ENCODE measurements around the gene ASCL2.

Gene ASCL2

DNA sequence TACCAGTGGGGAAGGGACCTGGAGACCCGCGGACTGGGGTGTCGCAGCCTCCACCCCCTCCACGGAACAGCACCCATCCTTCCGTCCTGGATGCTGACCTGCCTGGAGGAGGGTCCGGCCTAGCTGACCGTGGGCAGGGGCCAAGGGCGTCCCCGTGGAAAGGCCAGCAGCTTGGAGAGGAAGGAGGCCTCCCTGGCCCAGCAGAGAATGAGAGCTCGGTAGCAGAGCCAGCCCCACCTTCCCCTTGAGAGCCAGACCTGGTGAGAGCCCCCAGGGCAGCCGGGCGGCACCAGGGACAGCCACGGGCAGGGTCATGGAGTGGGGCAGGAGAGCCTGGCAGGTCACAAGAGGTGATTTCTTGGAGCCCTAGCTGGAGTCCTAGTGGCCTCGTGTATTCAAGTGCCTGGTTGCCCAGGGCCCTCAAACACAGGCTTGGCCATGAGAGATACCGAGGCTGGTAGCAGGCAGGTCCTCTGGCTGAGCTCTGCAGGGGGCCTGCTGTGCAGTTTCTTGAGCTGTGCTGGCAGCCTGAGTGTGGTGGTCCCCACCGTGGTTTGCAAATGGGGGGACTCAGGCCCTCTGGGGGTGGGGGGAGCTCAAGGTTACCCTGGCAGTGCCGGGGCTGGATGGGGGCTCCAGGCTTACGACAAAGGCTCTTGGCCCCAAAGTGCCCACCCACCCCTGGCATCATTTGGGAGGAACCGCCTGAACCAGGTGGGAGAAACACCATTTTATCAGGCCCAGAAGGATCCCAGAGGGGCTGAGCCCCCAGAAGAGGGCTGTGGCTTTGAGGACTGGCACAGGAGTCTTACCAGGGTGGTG, 39.1 kb upstream of the ASCL2 start:
- DNase-seq (ENCODE audit: low read depth in 2 of 2) = no peak

DNA sequence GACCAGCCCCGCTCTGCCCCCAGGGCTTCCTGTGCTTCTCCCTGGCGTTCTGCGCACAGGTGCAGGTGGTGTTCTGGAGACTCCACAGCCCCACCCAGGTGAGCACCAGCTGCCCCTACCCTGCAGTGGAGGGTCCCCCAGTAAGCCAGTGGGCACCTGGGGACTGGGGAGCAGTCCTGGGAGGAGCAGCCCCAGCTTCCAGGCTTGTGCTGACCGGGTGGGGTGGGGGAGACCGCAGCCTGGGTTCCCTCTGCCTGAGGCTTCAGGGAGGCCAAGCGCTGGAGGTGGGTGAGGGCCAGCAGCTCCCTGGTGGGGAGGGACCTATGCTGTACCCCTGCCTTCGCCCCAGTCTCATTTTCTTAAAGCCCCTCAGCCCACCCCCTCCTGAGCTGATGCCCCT, 38.3 kb upstream of the ASCL2 start:
- no peak for DNase-seq (ENCODE audit: low read depth in 2 of 2)

DNA sequence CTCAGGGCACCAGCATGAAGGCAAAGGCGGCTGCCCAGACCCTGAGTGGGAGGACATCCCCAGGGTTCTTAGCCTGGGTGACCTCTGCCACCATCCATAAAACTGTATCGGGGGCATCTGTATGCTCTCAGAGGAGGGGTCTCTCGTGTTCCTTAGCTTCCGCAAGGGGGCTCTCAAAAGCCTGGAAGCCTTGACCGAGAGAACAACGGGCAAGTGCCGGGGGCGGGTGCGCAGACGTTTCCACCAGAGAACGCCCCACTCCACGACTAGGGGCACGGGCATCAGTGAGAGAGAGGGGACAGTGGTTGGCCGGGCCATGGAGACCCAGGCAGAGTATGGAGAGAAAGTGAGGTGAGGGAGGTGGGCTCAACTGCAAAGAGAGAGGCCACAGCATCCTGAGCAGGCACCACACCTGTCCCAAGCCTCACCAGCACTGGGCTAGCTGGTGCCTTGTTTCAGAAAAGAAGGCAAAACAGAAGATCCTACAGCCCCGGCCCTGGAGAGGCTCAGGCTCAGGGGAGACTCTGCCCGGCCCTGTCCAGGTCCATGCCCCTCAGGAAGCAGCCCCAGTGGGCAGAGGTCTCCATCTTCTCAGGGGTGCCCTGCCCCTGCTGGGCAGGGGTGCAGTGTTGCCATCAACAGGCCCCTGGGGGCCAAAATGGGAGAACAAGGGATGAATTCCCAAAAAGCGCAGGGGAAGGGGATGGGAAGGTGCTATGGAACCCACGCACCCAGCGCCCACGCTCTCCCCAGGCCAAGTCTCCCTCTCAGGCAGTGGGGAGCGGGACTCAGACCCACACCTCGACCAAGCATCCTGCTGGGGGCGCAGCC, 37.3 kb upstream of the ASCL2 start:
- no peak for DNase-seq (ENCODE audit: low read depth in 2 of 2)

DNA sequence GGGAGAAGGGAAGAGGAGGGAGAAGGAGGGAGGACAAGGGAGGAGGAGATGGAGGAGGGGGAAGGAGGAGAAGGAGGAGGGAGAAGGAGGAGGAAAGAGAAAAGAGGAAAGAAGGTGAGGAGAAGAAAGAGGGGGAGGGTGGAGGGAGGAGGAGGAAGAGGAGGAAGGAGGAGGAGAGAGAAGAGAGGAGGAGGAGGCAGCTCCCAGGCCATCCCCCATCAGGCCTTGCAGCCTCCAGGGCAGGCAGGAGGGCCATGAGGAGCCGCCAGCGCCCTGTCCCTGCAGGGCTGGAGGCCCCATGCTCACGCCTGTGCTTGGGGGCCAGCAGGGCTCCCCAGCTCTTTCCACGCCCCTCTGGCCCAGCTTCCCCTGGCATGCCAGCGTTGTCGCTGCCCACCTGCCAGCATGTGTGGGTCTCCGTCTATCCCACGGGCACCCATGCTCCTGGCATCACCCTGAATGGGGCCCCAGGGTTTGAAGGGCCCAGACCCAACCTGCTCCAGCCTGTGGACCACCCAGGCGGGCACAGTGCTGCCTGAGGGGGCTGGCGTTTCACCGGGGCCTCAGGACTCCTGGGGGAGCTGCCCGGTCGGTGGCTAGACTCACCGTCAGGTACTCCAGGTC, 36.6 kb upstream of the ASCL2 start:
- DNase-seq (ENCODE audit: low read depth in 2 of 2) = no peak

DNA sequence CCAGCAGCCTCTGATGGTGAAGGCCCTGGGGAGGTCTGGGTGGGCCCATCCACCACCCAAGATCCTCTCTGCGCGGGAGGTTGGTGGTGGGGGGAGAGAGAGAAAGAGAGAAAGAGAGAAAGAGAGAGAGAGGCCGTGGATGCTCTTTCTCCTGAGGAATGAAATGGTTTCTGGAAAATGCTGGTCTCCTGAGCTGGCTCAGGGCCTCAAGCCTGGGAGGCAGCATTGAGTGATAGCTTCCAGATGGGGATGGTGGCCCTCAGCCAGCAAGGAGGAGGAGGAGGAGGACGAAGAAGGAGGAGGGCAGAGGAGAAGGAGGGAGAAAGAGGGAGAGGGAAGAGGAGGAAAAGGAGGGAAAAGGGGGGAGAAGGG, 36.0 kb upstream of the ASCL2 start:
- DNase-seq (ENCODE audit: low read depth in 2 of 2) = peak; percentile 93 to 95

DNA sequence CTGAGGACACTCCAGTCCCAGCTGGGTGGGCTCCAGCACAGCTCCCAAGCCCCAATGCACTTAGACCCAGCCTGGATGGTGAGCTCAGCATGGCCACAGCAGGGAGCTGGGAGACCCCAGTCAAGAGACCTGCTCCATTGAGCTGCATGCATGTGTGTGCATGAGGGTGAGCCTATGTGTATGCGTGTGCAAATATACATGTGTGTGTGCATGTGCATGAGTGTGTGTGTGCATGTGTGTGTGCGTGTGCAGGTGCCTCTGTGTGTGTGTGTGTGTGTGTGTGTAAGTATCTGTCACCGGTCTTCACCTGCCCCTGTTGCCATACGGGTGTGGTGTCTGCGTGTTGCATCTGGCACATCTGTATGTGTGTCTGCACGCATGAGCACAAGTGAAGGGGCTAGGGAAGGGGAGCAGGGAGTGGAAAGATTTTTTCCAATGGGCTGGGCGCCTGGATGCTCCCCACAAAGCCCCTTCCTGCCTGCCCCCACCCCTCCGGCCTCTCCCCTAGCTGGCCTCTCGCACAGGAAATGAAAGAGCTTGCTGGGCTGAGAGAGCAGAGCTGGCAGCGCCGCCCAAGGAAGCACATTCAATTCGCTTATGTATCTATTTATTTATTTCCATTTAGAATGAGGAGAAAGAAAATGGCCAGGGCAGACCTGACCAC, 35.5 kb upstream of the ASCL2 start:
- DNase-seq (ENCODE audit: low read depth in 2 of 2) = peak in 1 of 2 experiments; percentile 38

DNA sequence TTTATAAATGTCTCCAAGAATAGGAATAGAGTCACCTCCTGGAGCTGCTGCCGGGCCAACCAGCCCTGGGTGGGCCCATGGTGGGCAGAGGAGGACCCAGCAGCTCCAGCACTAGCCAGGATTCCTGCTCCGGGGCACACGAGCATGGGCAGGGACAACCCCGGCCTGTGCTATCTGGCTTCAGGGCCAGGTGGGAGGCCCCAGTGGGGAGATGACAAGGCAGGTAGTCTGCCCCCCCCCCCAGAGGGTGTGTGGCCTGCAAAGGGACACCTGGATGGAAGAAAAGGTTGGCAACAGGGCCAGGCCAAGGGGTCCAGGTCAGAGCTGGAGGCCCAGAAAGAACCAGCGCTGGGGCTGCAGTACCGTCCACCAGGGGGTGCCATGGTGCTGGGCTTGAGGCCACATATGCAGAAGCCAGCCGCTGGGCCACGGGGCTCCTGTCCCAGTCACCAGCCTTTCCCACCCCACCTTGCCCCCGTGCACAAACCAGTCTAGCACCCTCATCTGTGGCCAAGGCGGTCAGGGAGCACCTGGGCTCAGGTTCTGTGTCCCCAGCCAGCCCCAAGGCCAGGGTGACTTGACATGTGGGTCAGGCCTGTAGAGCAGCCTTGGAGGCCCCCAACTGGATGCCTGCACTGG, 34.9 kb upstream of the ASCL2 start:
- DNase-seq (ENCODE audit: low read depth in 2 of 2) = peak; percentile 34 to 40

DNA sequence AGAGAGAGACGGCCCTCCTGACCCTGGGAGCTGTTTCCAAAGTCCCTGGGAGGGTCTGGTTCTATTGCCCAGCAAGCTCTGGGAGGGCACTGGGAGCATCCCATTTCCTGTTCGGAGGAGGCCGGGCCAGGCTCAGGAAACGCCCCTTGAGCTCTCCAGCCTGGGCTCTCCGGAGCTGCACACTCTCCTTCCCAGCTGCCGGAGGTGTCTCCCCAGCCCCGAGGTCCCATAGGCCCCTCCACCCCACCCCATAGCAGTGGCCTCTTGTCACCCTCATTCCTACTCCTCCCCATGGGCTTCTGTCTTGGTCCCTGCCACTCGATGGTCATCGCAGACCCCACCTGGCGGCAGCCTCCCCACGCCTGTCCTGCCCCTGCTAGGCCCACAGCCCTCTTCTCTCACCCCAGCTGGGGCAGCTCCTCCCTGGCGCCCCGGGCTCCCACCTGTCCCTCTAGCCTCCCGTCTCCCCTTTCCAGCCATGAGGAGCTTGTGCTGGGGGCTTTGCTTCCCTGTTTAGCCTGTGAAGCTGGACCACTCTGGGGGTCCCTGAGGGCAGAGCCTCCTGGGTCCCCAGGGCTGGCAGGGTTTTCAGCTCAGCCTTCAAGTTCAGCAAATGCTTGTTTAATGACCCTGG, 34.2 kb upstream of the ASCL2 start:
- DNase-seq (ENCODE audit: low read depth in 2 of 2) = no peak

DNA sequence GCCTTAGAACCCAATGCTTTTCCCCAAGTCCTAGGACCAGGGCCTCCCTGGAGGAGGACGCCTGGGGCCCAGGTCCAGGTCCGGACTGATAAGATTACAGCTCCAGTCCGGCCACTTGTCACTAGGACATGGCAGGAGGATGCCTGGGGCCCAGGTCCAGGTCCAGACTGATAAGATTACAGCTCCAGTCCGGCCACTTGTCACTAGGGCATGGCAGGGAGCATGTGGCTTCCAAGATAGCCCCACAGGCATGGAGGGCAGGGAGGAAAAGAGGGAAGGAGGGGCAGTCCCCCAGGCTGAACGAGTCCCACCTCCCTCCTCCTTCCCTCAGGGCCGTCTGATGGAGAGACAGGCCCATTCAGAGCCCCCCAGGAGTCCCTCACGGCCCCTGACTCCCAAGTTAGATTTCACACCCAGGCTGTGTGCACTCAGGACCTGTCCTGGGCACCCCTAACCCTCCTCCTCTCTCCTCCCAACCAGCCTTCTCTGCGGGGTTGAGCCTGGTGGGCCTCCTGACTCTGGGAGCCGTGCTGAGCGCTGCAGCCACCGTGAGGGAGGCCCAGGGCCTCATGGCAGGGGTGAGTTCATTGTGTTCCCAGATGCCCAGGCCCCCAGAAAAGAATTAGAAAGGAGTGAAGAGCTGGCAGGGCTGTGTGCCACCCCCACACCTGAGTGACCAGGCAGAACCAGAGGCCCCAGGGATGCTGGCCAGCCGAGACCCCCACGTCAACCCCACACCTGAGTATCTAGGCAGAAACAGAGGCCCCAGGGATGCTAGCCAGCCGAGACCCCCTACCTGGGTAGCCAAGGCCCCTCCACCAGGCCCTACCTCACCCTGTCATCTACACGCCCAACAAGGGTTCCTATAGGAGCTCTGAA, 33.5 kb upstream of the ASCL2 start:
- DNase-seq (ENCODE audit: low read depth in 2 of 2) = no peak

DNA sequence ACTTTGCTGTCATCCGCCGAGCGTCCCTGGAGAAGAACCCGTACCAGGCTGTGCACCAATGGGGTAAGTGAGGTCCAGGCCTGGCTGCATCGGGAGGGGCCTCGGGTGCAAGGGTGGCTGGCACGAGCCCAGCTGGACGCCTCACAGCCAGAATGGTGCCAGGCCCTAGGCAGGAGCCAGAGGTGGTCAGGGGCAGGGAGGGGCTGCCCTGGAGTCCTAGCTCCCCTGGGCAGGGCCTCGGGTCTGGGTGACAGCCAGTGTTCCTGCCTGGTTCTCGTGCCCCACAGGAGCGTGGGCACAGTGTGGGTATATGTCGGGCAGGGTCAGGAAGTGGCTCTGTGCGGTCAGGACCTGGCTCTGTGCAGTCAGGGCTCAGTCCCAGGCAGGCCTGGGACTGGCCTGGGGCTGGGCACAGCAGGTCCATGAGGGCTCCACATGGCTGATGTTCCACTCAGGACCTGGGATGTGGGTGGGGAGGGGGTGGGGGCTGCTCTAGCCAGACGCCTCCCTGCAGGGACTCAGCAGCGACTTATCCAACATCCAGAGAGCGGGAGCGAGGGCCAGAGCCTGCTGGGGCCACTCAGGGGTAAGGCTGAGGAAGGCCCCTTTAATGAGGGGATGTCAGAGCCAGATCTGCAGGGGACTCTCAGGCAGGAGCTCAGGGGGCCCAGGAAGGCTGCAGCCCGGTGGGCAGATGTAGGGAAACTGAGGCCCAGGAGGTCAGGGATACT, 32.7 kb upstream of the ASCL2 start:
- DNase-seq (ENCODE audit: low read depth in 2 of 2) = no peak

DNA sequence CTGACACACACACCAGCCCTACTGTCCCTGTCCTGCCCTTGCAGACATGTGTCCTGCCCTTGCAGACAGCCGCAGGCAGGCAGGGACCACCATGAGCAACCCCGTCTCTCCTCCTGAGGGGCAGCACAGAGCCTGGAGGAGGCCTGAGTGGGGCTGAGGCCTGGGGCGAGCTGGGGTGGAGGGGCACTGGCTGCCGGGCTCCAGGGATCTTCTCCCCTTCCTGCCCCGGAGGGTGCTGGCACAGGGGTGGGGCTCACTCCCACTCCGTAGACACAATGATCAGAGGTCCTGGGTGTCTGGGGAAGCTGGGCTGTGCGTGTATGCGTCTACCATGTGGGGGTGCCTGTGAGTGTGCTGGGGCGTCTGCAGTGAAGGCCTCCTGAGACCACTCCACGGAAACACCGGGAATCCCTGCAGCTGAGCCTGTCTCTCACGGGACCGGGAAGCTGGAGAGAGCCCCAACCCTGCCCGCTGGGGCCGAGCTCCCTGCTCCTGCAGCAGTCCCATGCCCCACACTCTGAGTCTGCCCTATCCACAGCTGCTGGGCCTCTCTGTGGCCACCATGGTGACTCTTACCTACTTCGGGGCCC, 32.0 kb upstream of the ASCL2 start:
- no peak for DNase-seq (ENCODE audit: low read depth in 2 of 2)

DNA sequence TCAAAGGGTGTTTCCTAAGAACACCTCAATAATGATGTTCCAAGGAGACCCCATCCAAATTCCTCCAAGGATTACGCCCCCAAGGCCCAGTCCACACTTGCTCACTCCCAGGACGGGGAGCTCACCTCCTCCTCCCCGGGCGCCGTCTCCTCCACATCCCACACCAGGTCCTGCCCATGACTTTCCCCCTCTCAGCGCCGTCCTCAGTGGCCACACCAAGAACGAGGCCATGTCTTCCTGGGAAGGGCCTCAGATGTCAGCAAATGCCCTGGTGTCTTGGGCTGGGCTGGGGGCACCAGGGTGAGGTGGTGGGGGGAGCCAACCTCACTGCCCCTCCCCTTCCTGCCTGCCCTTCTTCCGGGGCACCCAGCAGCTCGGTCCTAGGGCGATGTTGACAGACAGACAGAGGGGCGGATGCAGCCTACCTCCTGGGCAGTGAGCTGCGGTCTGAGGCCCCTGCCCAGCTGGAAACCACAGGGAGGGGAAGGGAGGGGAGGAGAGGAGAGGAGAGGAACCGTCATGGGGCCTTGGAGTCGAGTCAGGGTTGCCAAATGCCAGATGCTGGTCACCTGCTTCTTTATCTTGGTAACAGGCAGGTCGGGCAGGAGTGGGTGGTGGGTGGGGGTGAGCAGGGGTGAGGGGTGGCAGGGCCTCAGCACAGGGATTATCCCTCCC, 31.4 kb upstream of the ASCL2 start, which contains the start of the genes C11orf21 and TSPAN32:
Gene C11orf21, minus strand, starts transcription at position 288 of the 675 bp plus-strand sequence. Its CDS starts 110 bp downstream, at position 178.
Gene TSPAN32, plus strand, starts transcription at position 383 of the 675 bp plus-strand sequence. Its CDS starts 137 bp downstream, at position 520.
- DNase-seq (ENCODE audit: low read depth in 2 of 2) = no peak

DNA sequence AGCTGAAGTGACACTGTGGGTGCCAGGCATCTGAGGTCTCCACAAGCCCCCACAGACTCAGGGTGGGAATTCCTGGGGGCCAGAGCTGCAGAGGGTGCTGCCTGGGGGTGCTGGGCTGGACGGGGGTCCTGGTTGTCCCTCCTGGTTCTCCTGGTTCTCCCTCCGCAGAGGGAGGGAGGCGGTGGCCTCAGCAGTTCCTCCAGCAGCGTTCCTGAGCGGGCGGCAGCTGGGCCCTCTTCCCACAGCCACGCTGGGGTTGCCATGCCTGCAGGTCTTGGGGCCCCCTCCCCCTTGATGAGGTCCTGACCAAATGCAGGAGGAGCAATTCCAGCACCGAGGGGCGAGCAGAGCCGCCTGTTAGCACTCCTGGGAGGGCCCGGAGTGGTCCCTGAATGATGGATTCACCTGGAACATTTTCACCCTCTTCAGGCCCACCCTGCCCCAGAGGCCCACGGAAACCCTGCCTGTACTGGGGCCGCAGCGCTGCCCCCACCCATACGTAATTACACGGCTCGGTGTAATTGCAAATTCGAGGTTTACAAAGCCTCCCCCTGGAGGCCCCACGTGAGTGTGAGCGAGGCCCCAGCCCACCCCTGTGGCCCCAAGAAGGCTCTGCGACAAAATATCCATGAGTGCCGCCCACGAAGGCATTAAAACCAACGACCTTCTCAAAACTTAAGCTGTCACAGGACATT, 30.7 kb upstream of the ASCL2 start:
- no peak for DNase-seq (ENCODE audit: low read depth in 2 of 2)

DNA sequence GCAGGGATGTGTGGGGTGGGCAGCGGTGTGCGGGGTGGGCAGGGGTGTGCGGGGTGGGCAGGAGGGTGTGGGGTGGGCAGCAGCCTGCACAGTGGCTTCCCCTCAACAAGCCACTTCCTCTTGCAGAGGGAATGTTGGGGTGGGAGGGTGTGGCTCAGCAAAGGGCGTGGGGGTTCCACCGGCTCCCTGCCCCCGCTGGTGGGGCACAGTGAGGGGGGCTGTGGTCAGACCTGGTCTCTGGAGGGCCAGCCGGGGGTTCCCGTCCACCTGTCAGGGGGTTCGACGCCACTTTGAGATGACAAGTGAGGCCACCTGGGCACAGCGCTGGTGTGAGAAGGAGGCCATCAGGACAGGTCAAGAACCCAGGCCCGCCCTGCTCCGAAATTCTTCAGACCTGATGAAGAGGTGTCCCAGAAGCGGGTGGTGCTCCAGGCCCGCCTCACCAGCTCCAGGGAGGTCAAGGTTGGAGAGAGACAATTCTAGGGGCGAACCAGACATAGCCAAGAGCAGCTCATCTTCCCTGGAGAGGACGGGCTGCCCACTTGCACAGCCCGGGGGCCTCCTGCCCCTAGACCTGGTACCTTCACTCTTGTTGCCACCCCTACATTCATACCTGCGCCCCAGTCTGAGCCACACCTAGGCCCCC, 30.0 kb upstream of the ASCL2 start:
- no peak for DNase-seq (ENCODE audit: low read depth in 2 of 2)

DNA sequence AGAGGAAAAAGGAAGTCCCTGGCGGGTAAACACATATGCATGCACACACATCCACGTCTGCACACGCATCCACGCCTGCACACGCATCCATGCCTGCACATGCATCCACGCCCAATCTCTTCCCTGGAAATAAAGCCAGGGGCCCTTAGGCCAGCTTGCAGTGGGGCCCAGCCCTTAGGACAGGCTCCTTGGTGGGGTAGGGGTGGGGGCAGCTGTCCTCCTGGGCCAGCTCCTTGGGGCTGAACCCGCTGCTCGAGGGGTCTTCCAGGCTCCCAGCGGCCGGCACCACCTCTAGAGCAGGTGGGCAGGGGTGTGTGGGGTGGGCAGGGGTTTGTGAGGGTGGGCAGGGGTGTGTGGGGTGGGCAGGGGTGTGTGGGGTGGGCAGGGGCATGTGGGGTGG, 29.4 kb upstream of the ASCL2 start:
- DNase-seq (ENCODE audit: low read depth in 2 of 2) = no peak

DNA sequence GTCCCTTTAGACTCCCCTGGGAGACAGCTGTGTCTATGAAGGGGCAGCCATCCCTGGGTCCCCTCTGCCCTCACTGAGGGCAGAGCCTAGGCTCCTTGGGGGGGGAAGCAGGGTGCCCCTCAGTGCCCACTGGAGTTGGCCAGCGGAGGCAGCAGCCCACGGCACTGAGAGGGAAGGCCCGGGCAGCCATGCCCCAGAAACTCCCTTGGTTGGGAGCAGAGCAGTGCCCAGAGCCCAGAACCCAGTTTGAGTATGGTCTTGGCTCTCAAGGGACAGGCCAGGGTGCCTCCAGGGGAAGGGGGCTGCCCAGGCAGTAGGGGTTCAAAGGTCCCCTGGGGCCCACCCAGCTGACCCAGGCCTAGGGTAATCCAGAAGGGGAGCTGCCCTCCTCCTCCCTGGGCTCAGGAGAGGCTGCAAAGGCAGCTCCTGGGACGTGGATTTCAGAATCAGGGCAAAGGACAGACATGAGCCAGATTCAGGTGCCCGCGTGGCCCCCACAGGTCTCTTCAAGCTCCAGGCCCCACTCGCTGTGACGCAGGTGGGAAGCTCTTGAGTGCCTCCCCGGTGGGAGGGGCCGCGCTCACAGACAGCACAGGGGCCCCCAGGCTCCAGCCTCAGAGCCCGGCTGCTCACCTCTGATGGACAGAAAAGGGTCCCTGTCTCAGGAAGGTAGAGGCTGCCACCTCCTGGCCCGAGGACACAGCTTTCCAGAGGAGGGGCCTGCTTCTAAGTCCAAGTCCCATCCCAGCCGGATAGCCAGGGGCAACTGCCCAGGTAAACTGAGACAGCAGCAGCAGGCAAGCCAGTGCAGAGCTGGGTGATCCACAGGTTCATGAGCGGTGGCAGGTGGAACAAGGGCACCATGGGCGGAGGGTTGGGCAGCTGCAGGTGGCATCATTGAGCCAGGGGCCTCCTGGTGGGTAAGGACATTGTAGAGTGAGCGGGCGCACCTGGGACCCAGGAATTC, 28.7 kb upstream of the ASCL2 start:
- DNase-seq (ENCODE audit: low read depth in 2 of 2) = no peak
